HG03354 (cell line): ENCODE results near the gene PSD4.
"Not testable (repeated sequence)": the region's sequence is repeated elsewhere in the genome, so short reads cannot be mapped to it uniquely, and the experiment has no call there.

Experiments
- ATAC-seq: cut with Tn5 transposase; IDR thresholded peaks from one replicate; pipeline ENCODE4 v1.9.1; 2021; ENCODE audit warnings: mild to moderate bottlenecking; ENCODE audit not compliant: unreplicated experiment, poor library complexity, severe bottlenecking

Gene PSD4

DNA sequence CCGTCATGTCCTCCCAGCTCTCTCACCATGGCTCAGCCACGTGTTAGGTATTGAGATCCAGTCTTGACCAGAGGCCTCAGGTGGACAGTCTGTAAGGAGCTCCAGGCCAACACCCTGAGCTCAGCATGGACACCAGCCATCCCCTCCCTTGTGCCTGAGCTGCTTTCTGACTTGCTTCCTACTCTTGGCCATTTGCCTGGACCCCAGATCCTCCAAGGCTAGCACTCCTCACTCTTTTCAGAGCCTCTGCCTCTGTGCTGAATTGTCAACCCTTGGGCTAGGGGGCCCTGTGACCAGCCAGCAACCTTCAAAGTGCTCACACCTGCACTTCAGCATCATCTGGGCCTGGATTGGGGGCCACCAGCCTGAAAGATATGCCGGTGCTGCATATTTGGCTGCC lies 58.4 kb downstream of the PSD4 start:
- no peak for ATAC-seq

DNA sequence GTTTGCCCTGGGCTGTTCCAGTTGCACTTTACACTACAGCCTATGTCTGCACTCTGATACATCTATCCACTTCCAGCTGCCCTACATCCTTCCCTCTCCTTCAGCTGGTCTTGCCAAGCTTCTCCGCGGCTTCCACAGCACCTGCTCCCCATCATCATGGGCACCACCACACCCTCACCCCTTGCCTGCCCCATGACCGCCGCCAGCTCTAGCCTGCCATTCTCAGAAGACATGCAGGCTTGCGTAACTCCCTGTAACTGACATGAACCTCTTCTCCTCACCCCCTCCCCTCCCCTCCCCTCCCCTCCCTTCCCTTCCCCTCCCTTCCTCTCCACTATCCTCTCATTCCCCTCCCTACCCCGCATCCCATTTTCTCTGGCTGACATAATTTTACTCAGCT lies 59.0 kb downstream of the PSD4 start:
- ATAC-seq: no peak

DNA sequence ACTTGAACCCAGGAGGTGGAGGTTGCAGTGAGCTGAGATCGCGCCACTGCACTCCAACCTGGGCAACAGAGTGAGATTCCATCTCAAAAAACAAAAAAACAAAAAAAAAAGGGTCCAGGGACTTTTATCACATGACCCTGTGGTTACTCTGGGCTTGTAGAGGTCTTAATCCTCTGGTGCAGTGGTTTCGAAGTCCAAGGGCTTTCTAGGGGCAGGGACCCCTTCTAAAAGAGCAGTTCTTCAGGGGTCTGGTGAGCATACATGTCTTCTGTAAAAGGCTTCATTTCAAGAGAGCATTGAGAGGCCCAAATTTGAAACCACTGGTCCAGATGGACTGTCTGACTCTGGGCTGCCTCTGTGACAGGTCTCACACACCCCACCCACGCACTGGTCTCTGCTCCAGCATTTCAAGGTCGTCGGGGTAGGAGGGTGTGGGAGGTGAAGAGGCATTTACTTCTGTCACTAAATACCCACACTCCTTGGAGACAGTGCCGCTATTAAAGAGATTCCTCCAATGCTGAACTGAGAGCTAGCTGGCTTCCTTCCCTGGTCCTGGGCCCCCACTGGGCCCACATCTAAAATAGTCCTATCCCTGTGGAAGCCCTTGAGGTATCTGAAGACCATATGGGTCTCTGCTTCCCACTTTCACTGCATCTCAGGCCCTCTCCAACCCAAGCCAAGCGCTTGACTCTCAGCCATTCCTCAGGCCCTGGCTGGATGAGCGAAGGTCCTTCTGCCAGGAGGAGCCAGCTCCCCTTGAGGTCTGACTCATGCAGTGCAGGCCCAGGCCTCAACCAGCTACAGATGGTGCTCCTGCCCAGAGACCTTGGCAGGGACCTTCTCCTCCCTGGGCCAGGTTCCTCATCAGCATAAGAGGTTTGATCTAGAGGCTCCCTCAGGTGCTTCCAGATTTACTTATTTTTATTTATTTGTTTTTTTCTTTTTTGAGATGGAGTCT lies 60.1 kb downstream of the PSD4 start:
- no peak for ATAC-seq

DNA sequence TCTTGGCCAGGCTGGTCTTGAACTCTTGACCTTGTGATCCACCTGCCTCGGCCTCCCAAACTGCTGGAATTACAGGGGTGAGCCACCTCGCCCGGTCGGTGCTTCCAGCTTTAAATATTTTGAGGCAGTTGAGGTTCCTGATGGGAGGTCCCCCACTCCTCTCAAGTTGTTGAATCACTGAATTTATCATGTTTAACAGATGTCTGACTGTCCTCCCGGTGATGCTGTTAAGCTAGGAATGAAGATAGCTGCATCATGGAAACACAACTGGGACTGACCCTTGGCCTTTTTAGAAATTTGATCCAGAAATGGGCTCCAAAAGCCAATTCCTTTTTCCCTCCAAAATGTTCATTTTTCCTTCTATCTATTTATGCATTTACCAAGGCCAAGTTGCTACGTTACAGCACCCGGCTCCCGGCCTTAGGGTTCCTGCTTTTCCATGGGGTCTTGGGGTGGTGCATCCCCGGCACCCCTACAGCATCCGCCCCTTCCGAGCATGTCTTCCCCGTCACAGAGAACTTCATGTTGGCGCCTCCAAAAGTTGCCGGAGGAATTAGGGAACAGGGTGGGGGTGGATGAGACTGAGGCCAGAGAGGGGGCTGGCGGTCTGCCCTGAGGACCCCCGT lies 61.1 kb downstream of the PSD4 start:
- ATAC-seq: no peak

GRCh38 chr2:113235347-113236226 lies 61.8 kb downstream of the PSD4 start:
- not testable (repeated sequence) for ATAC-seq

DNA sequence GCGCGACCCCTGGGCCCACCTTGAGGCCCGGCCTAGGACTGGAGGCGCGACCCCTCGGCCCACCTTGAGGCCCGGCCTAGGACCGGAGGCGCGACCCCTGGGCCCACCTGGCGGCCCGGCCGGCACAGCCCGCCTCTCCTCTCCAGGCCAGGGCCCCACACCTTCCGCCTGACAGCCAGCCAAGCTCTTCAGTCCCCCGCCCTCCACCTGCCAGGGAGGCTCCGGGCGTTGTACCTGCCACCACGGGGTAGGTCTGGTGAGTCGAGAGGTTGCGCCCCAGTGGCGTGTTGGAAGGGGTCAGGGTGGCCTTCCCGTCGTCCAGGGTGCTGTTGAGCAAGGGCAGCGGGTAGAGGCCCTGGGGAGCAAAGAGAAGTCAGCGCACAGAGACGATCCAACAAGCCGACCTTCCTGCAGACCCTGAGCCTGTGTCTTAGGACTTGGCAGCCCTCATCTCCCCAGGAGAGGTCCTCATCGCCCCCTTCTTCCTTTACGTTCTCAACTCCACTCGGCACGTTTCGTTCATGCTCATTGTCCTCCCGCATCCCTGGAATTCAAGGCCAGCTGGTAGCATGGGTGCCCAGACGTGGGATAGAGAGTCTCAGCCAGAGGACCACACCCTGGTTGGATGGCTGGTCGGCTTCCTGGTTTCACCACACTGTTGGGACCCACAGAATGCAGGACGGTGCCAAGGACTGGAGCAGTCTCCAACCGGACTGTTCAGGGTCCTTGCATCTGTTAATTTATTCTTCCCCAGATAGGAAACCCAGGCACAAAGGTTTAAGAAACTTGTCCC lies 62.8 kb downstream of the PSD4 start:
- no peak for ATAC-seq

DNA sequence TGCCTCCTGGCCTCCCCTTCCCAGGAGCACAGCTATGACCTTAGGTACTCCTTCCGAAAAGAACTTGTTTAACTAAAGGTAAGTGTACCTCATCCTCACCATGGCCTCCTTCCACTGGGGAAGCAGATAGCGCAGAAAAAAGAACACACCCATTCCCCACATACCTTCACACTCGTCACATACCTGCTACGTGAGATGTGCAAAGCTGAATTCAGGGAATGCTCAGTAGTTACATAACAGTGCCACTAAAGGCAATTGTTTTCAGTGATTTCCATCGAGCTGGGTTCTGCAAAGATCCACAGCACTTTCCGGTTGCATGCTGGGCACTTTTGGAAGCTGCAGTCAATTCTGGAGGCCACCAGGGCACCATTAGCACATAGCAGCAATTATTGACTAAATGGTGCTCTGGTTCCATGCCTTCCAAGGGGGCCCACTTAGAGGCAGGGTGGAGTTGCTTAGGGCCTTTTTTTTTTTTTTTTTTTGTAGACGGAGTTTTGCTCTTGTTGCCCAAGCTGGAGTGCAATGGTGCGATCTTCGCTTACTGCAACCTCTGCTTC lies 63.9 kb downstream of the PSD4 start:
- ATAC-seq: no peak

DNA sequence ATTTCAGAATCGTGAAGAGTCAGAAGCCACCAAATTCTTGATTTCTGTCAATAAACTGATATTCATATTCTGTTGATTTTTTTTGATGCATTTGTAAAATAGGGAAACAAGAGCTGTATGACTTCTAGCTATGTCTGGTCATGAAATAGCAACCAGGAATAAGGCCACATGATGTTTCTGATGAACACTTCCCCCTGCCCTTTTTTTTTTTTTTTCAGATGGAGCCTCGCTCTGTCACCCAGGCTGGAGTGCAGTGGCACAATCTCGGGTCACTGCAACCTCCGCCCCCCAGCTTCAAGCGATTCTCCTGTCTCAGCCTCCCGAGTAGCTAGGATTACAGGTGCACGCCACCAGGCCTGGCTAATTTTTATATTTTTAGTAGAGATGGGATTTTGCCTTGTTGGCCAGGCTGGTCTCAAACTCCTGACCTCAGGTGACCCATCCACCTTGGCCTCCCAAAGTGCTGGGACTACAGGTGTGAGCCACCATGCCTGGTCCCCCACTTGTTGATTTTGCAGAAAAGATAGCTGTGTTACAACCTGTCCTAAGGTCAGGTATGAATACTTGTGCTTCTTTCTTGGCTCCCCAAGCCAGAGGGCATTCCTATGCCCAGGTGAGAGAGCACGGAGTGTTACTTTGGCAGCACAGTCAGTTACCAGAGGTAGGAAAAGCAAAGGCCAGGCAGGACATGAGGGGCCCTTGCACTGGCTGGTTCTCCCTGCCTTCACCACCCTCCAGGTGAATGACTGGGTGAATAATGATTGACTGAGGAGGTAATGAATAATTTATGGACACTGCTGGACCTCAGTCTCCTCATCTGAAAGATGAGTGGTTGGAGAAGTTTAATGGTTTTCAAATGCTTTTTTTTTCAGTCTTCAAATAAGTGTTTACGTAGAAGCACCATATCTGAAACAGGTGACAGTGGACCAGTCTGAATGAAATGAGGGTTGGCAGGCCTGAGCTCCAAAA lies 65.4 kb downstream of the PSD4 start:
- no peak for ATAC-seq

GRCh38 chr2:113240150-113240914 lies 66.6 kb downstream of the PSD4 start:
- ATAC-seq: no peak

DNA sequence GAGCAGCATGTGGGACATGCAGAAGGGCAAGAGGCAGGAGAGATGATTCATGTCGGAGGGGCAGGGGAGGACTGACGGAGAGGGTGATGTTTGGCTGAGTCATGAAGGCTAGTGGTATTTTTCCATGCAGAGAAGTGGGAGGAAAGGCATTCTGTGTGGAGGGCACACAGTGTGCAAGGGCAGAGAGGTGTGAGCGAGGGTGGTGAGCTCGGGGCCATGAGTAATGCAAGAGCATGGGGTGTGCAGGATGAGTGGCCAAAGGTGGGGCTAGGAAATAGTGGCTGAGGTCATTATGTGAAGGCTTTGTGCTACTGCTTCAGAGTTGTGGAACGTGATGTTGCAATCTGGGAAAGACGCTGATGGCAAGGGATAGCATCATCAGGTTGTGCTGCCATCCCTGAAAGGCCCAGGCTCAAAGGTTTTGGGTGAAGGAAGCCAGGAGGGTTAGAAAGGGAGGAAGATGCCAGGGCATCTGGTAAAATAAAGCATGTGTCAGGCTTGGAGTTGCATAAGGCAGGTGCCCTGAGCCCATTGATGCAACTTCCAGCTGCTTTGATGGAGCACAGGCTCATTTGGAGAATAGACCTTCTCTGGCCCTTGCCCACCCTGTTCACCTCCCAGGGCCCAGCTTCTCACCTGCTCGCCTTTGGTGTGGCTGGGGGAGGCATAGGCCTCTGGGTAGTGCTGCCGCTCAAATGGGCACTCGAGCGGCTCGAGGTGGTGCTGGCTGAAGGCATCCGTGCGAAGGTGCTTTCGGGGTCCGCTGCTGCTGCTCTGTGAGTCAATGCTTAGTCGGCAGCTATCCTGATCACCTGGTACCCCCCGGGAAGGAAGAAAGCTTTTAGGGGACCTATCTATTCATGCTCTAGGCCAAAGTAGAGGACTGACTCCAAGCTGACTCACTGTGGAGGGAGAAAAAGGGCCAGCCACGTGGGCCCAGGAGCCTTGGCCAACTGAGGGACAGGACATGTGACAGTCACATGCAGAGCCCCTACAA lies 67.4 kb downstream of the PSD4 start:
- no peak for ATAC-seq

GRCh38 chr2:113242327-113242726 lies 68.6 kb downstream of the PSD4 start:
- ATAC-seq: no peak

- no peak for ATAC-seq
Observed at GRCh38 chr2:113245276-113245711, 71.5 kb downstream of the PSD4 start.

GRCh38 chr2:113246606-113247005 lies 72.8 kb downstream of the PSD4 start:
- no peak for ATAC-seq

DNA sequence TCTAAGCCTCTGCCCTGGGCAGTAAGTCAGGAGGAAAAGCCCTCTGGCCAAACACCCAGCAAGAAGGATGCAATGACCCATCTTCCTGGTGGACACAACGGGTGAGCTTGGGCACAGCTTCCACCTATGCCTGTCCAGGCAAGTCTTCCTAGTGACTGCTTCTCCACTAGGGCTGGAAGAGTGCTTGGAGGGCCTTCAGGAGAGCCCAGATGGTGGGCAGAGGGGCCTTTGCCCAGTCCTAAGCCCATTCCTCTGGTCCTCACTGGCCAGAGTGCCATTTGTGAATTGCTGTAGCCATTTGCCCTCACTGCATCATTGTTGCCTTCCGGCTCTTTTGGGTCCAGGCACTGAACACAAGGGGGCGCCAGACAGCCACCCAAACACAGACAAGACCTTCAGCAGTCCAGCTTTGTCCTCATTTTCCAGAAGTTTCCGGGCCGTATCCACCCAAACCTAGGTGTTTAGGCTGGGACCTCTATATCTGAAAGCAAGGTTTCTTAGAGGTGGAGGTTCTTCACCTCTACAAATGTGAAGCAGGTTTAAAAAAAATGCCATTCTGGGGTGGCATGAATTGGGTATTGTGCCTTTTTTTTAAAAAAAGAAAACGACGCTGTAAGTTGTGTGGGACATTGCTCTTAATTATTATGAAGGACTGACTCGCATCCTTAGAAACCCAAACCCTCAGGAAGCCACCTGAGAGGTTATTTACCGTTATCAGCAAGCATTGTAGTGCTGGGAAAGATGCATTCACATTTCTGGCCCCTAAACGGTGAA lies 75.4 kb downstream of the PSD4 start:
- peak; percentile 77 for ATAC-seq

DNA sequence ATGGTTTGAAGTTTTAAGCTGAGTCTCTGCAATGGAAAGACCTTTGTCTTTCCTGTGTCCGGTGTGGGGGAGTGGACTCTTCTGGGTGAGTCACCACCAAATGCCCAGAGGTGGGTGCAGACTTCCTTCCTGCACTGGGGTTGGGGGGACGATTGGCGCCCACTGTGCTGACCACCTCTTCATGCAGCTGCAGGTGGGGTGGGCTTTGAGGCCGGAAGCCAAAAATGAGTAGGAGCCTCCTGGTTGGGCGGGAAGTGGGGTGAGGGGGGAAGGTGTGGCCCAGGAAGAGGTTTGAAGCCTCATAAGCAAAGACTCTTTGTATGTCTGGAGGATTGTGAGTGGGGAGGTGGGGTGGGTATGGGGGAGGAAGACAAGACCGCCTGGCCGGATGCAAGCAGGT lies 77.3 kb downstream of the PSD4 start:
- no peak for ATAC-seq
